ENCODE measurements around the gene DGKG. TPM values are rescaled to one million over a fixed set of nuclear protein-coding genes. Genes with fewer than 3 reads are reported as not detected.

The DGKG gene
- total and polyA plus RNA-seq, 2 of the 8 experiments (the other 6 are each of a cell fraction or from before 2014, with no cell fraction given), result 0.30 to 0.48 TPM

GRCh38 chr3:186167646-186168395 lies 194.2 kb downstream of the DGKG start:
- H3K9me3 ChIP-seq (ENCODE audit: insufficient read depth in 2 of 2, low read depth in 1 of 2, low read length in 1 of 2), result no peaks in the 10 kb centered on the region
- no peak overlapping the region for H4K8ac ChIP-seq (ENCODE audit: extremely low read depth, insufficient read depth, low read length)
- H3K27ac ChIP-seq (ENCODE audit: low read depth, low read length), result no peak overlapping the region
- H3K27me3 ChIP-seq (replicated peaks in 1 of 4; ENCODE audit: control insufficient read depth in 3 of 4, extremely low read depth in 1 of 4, insufficient read depth in 3 of 4, low read length in 3 of 4), result no peaks in the 10 kb centered on the region
- FAIRE-seq (no peak), DNase-seq (ENCODE audit: low read depth in 1 of 2, low spot score in 2 of 2) (no peak)
- no peak overlapping the region for H4K91ac ChIP-seq (replicated peaks; ENCODE audit: insufficient read length, low read length)
- no peak overlapping the region for H2BK12ac ChIP-seq (ENCODE audit: low read depth, low read length)
- no peak overlapping the region for H2AK5ac ChIP-seq (ENCODE audit: low read depth, low read length)
- no peak overlapping the region for H2BK15ac ChIP-seq (ENCODE audit: low read length)
- H4K5ac ChIP-seq (ENCODE audit: insufficient read length, low read depth, low read length), result no peak overlapping the region
- no peak overlapping the region for H3K14ac ChIP-seq (ENCODE audit: insufficient read length)
- no peaks in the 10 kb centered on the region for H3K79me2 ChIP-seq (ENCODE audit: control insufficient read depth in 1 of 2, insufficient read depth in 2 of 2, low read length in 2 of 2)
- no peak overlapping the region for H3K4ac ChIP-seq (replicated peaks; ENCODE audit: insufficient read length, low read depth, low read length)
- no peaks in the 10 kb centered on the region for H3K4me1 ChIP-seq (replicated peaks in 1 of 4; ENCODE audit: control insufficient read depth in 3 of 4, insufficient read depth in 4 of 4, low read length in 3 of 4)
- H4K20me1 ChIP-seq (replicated peaks in 1 of 2; ENCODE audit: control insufficient read depth in 1 of 2, insufficient read depth in 2 of 2, low read length in 2 of 2), result no peaks in the 10 kb centered on the region
- TF ChIP-seq MAFK (IDR thresholded peaks at IDR 0.05; ENCODE audit: low read depth, low read length) (no peak), EGR1 (IDR thresholded peaks at IDR 0.05; ENCODE audit: borderline replicate concordance, low read depth, low read length) (no peak), BACH1 (IDR thresholded peaks at IDR 0.05; ENCODE audit: low read length) (no peak), SIN3A (conservative IDR thresholded peaks at IDR 0.05 in 1 of 2, IDR thresholded peaks at IDR 0.05 in 1 of 2; ENCODE audit: low read depth in 1 of 2, low read length in 2 of 2) (no peak), CBX8 (IDR thresholded peaks at IDR 0.05; ENCODE audit: borderline replicate concordance, low read depth, low read length) (no peak), ATF2 (IDR thresholded peaks at IDR 0.05; ENCODE audit: low read length) (no peak), USF2 (IDR thresholded peaks at IDR 0.05; ENCODE audit: low read length) (no peak), CHD1 (IDR thresholded peaks at IDR 0.05; ENCODE audit: low read depth, low read length) (no peak), BCL11A (IDR thresholded peaks at IDR 0.05; ENCODE audit: low read depth in 2 of 2, low read length in 2 of 2) (no peak)
- H2BK20ac ChIP-seq (ENCODE audit: low read length), result no peak overlapping the region
- no peak overlapping the region for H3K23ac ChIP-seq (ENCODE audit: insufficient read length)
- no peak overlapping the region for H3K4me2 ChIP-seq (ENCODE audit: insufficient read depth in 1 of 2, low read depth in 2 of 2, low read length in 2 of 2)
- POLR2A ChIA-PET (ENCODE audit: partially characterized antibody), result no interaction called here
- no peak overlapping the region for H2BK120ac ChIP-seq (replicated peaks; ENCODE audit: low read depth, low read length)
- H2BK5ac ChIP-seq (ENCODE audit: low read depth, low read length), result no peak overlapping the region
- WGBS, 2 experiments (ENCODE audit: extremely low coverage in 1 of 2, insufficient coverage in 1 of 2, insufficient read length in 1 of 2, insufficient replicate concordance in 2 of 2, low coverage in 1 of 2, low lambda C conversion rate in 2 of 2, missing lambda C conversion rate in 1 of 2), result 95% methylated on average over 1 of the region's 1 CpG; no CpG with 5 or more reads in 1 of the 2 experiments
- H3K23me2 ChIP-seq (ENCODE audit: low read depth, low read length), result no peaks in the 10 kb centered on the region
- H3K56ac ChIP-seq (replicated peaks; ENCODE audit: insufficient read length, low read depth, low read length), result no peak overlapping the region
- no peaks in the 10 kb centered on the region for H3K79me1 ChIP-seq (ENCODE audit: low read depth, low read length)
- H3K4me3 ChIP-seq (ENCODE audit: extremely low read depth in 1 of 4, insufficient read depth in 2 of 4, low read depth in 3 of 4, low read length in 4 of 4), result no peak overlapping the region
- no peaks in the 10 kb centered on the region for H3K36me3 ChIP-seq (ENCODE audit: control insufficient read depth in 2 of 4, insufficient read depth in 4 of 4, low read length in 3 of 4)
- no peak overlapping the region for H3K9ac ChIP-seq (replicated peaks in 1 of 4; ENCODE audit: extremely low read depth in 1 of 4, low read depth in 3 of 4, low read length in 3 of 4)
- H3K18ac ChIP-seq (ENCODE audit: extremely low read depth, low read length), result no peak overlapping the region
- CTCF ChIA-PET (ENCODE audit: partially characterized antibody), result no interaction called here
- H2AFZ ChIP-seq (ENCODE audit: low read length), result no peak overlapping the region
